ENCODE measurements around the gene IFNA6. TPM values are rescaled to one million over a fixed set of nuclear protein-coding genes. Genes with fewer than 3 reads are reported as not detected.

IFNA6 gene
- total RNA-seq, 1 experiment from 2014 or later, result not detected

GRCh38 chr9:21311889-21312288, 38.8 kb downstream of the IFNA6 start:
- no peak for DNase-seq (ENCODE audit: low read depth, low spot score)
- BruUV-seq (replicated peaks), result no TSS peak
- H3K27ac ChIP-seq (ENCODE audit: low read length), result no peak overlapping the region
- no peaks in the 10 kb centered on the region for H3K36me3 ChIP-seq (ENCODE audit: control insufficient read depth, insufficient read depth, low read length)
- no peak overlapping the region for H3K4me3 ChIP-seq (ENCODE audit: low read depth in 2 of 2, low read length in 2 of 2)
- in situ Hi-C loops (cut with HindIII; ENCODE audit: low pct_unique_long_range_greater_than_20kb, low sequenced_read_pairs) (no loop called here), intact Hi-C loops (cut with micrococcal nuclease; ENCODE audit: unreplicated experiment) (loop anchor here (10.0 kb wide), 1 partner anchor 473 kb away; no protein-coding TSS in a partner anchor)
- ChIA-PET CTCF (no interaction called here), POLR2A (no interaction called here)
- H3K4me1 ChIP-seq (ENCODE audit: control insufficient read depth, insufficient read depth, low read length), result no peaks in the 10 kb centered on the region
- no peak for ATAC-seq
- no peaks in the 10 kb centered on the region for H3K9me3 ChIP-seq (ENCODE audit: control insufficient read depth, insufficient read depth, low read depth, low read length)
- TF ChIP-seq SIN3A (IDR thresholded peaks at IDR 0.05; ENCODE audit: borderline replicate concordance, insufficient read depth, low read depth, low read length) (no peak), REST (IDR thresholded peaks at IDR 0.05; ENCODE audit: insufficient read depth in 1 of 2, low read depth in 2 of 2, low read length in 1 of 2) (no peak), TCF7L2 (IDR thresholded peaks at IDR 0.05; ENCODE audit: low read depth, low read length) (no peak), POLR2AphosphoS5 (IDR thresholded peaks at IDR 0.05; ENCODE audit: low read depth, low read length) (no peak), CTCF (IDR thresholded peaks at IDR 0.05) (no peak)
- H3K27me3 ChIP-seq (ENCODE audit: control insufficient read depth, insufficient read depth, low read length), result no peaks in the 10 kb centered on the region

- H3K4me3 ChIP-seq (ENCODE audit: low read depth in 2 of 2, low read length in 2 of 2), result no peak within 1 kb of the TSS
- ChIA-PET CTCF (no interaction called here), POLR2A (no interaction called here)
- in situ Hi-C loops (cut with HindIII; ENCODE audit: low pct_unique_long_range_greater_than_20kb, low sequenced_read_pairs) (no loop called here), intact Hi-C loops (cut with micrococcal nuclease; ENCODE audit: unreplicated experiment) (no loop called here)
- no peak for TF ChIP-seq CTCF (IDR thresholded peaks at IDR 0.05)
- no peak for TF ChIP-seq SIN3A (IDR thresholded peaks at IDR 0.05; ENCODE audit: borderline replicate concordance, insufficient read depth, low read depth, low read length)
- no peak for TF ChIP-seq POLR2AphosphoS5 (IDR thresholded peaks at IDR 0.05; ENCODE audit: low read depth, low read length)
- TF ChIP-seq TCF7L2 (IDR thresholded peaks at IDR 0.05; ENCODE audit: low read depth, low read length), result no peak
- no peak for TF ChIP-seq REST (IDR thresholded peaks at IDR 0.05; ENCODE audit: insufficient read depth in 1 of 2, low read depth in 2 of 2, low read length in 1 of 2)
- H3K36me3 ChIP-seq (ENCODE audit: control insufficient read depth, insufficient read depth, low read length), result no peaks in the 10 kb centered on the region
- H3K27me3 ChIP-seq (ENCODE audit: control insufficient read depth, insufficient read depth, low read length), result no peaks in the 10 kb centered on the region
- H3K9me3 ChIP-seq (ENCODE audit: control insufficient read depth, insufficient read depth, low read depth, low read length), result no peaks in the 10 kb centered on the region
- BruUV-seq (replicated peaks), result no TSS peak
- no peaks in the 10 kb centered on the region for H3K4me1 ChIP-seq (ENCODE audit: control insufficient read depth, insufficient read depth, low read length)
- ATAC-seq (no peak), DNase-seq (ENCODE audit: low read depth, low spot score) (no peak)
- H3K27ac ChIP-seq (ENCODE audit: low read length), result no peak within 1 kb of the TSS
These were observed 45.5 kb downstream of the IFNA6 start, which contains the start of gene IFNA5 for GRCh38 chr9:21305213-21305612. Gene IFNA5 (minus strand): TSS chr9:21305313. CDS start chr9:21305256, 57 bp downstream.

Data from Panc1 (cell line).